K562 (cell line): ENCODE measurements around the gene FMNL1. TPM values are rescaled to one million over a fixed set of nuclear protein-coding genes. Genes with fewer than 3 reads are reported as not detected.

Experiments used
- ATAC-seq: fragments of 200-7000 bp; cut with Tn5 transposase; 3 replicates; pipeline ENCODE4 v1.9.1; 2020; ENCODE audit warnings: moderate library complexity
- BruUV-seq: library from RNA; stranded (reverse); fragments of 400-500 nt; replicated peaks from 2 replicates; lab custom pipeline; 2021; lab: Mats Ljungman, UMichigan
- CTCF ChIA-PET: fragments of 300-600 bp; formaldehyde crosslinking; extraction: SDS; loops from one replicate; lab custom pipeline; 2021; ENCODE audit warnings: low intra/inter-chr PET ratio; lab: Yijun Ruan, JAX
- POLR2A ChIA-PET: fragments of 300-600, 350-650 bp; sonication (Branson Sonifier 250); formaldehyde crosslinking; extraction: SDS; loops from one replicate; lab custom pipeline; 2021; ENCODE audit warnings: antibody characterized with exemption, inconsistent platforms; lab: Yijun Ruan, JAX
- DNase-seq, 4 experiments: peaks; one replicate each; pipeline versions ENCODE4 v3.0.0 to v3.0.0-alpha.2; 2011 to 2018; ENCODE audit warnings: low spot score in 3 of 4, mixed read lengths in 3 of 4; ENCODE audit errors: extremely low read depth in 1 of 4
- FAIRE-seq: peaks from 2 replicates; lab custom pipeline; 2011; peaks lifted over from hg19 to GRCh38; lab: Jason Lieb, UNC
- H2AFZ ChIP-seq: 2 replicates; pipeline ENCODE4 v1.6.0; 2011; ENCODE audit warnings: low read depth, low read length, control low read depth, inconsistent platforms
- H3K27ac ChIP-seq: fragments of 200-600 bp; 3 replicates; pipeline ENCODE4 v1.8.0; 2011; ENCODE audit warnings: low read depth, mild to moderate bottlenecking, control low read depth, inconsistent platforms, low read length, moderate library complexity, mixed read lengths; ENCODE audit errors: extremely low read depth
- H3K27me3 ChIP-seq, 2 experiments: fragments of 300-600 bp in 1 of 2; 2 replicates in 1 of 2; 3 replicates in 1 of 2; pipeline versions ENCODE4 v1.6.0 to v1.8.0; 2011; ENCODE audit warnings: inconsistent platforms in 2 of 2, low read length in 2 of 2, mild to moderate bottlenecking in 1 of 2, mixed read lengths in 1 of 2, moderate library complexity in 1 of 2; ENCODE audit not compliant: control insufficient read depth in 2 of 2, insufficient read depth in 2 of 2
- H3K36me3 ChIP-seq: fragments of 300-600 bp; 3 replicates; pipeline ENCODE4 v1.8.0; 2011; ENCODE audit warnings: mild to moderate bottlenecking, low read length, inconsistent platforms; ENCODE audit not compliant: control insufficient read depth, insufficient read depth
- H3K4me1 ChIP-seq, 2 experiments: fragments of 200-600 bp in 1 of 2; replicated peaks in 1 of 2; 2 replicates in 1 of 2; 3 replicates in 1 of 2; pipeline versions ENCODE4 v1.5.1 to v1.8.0; 2011; ENCODE audit warnings: inconsistent platforms in 2 of 2, low read length in 2 of 2, mild to moderate bottlenecking in 1 of 2, mixed read lengths in 1 of 2, moderate library complexity in 1 of 2; ENCODE audit not compliant: control insufficient read depth in 2 of 2, insufficient read depth in 2 of 2
- H3K4me2 ChIP-seq: 2 replicates; pipeline ENCODE4 v1.6.1; 2011; ENCODE audit warnings: low read length, control low read depth, inconsistent platforms, mixed read lengths; ENCODE audit not compliant: insufficient read depth
- H3K4me3 ChIP-seq: fragments of 200-600 bp; sonication (generic), shearing (Covaris generic); 2 replicates; pipeline ENCODE4 v1.5.1; 2016; ENCODE audit warnings: control low read depth, inconsistent platforms
- H3K79me2 ChIP-seq: fragments of 200-600 bp; 3 replicates; pipeline ENCODE4 v1.8.0; 2011; ENCODE audit warnings: low read length, inconsistent platforms; ENCODE audit not compliant: control insufficient read depth, insufficient read depth
- H3K9ac ChIP-seq, 2 experiments: 2 replicates each; pipeline versions ENCODE4 v1.6.0 to v1.6.1; 2011; ENCODE audit warnings: low read depth in 2 of 2, low read length in 2 of 2, control low read depth in 1 of 2, inconsistent platforms in 1 of 2, mild to moderate bottlenecking in 1 of 2, mixed read lengths in 1 of 2; ENCODE audit not compliant: insufficient read depth in 1 of 2
- H3K9me1 ChIP-seq: one replicate; pipeline ENCODE4 v1.6.0; 2011; ENCODE audit warnings: inconsistent platforms, mild to moderate bottlenecking, low read length, moderate library complexity; ENCODE audit not compliant: control insufficient read depth, insufficient read depth
- H3K9me3 ChIP-seq: replicated peaks from 2 replicates; pipeline ENCODE4 v1.5.1; 2011; ENCODE audit warnings: low read depth, low read length, inconsistent platforms; ENCODE audit not compliant: control insufficient read depth, insufficient read depth
- H4K20me1 ChIP-seq: replicated peaks from 2 replicates; pipeline ENCODE4 v1.6.1; 2011; ENCODE audit warnings: low read length, inconsistent platforms, mixed read lengths; ENCODE audit not compliant: control insufficient read depth, insufficient read depth
- BACH1 ChIP-seq: fragments of 200-800 bp; sonication (Bioruptor generic); IDR thresholded peaks from 2 replicates; pipeline ENCODE4 v1.6.1; 2016; ENCODE audit warnings: missing genetic modification characterization, missing compliant biosample characterization
- BCOR ChIP-seq: fragments of 450-650 bp; IDR thresholded peaks from 2 replicates; pipeline ENCODE4 v1.6.1; 2016
- BRD4 ChIP-seq: fragments of 200-600 bp; sonication (generic); IDR thresholded peaks from 2 replicates; pipeline ENCODE4 v1.6.1; 2017; ENCODE audit warnings: inconsistent platforms
- HNRNPK ChIP-seq: fragments of 200-400 bp; formaldehyde crosslinking; IDR thresholded peaks from one replicate; pipeline ENCODE4 v1.6.1; 2018; ENCODE audit warnings: mild to moderate bottlenecking, low read depth, low read length; ENCODE audit not compliant: poor library complexity, severe bottlenecking
- KLF16 ChIP-seq: IDR thresholded peaks from 2 replicates; pipeline ENCODE4 v1.6.1; 2016; ENCODE audit warnings: antibody characterized with exemption
- MTA1 ChIP-seq: fragments of 450-650 bp; IDR thresholded peaks from 2 replicates; pipeline ENCODE4 v1.6.1; 2017; ENCODE audit warnings: borderline replicate concordance
- MXI1 ChIP-seq: IDR thresholded peaks from 2 replicates; pipeline ENCODE4 v1.6.1; 2011; ENCODE audit warnings: low read depth, mild to moderate bottlenecking, improper control_type of control experiment, low read length
- NCOA1 ChIP-seq: fragments of 450-650 bp; IDR thresholded peaks from 2 replicates; pipeline ENCODE4 v1.6.1; 2016; ENCODE audit warnings: low read depth
- ZC3H4 ChIP-seq: sonication (generic); formaldehyde crosslinking; IDR thresholded peaks from 2 replicates; pipeline ENCODE4 v1.9.0; 2021; ENCODE audit warnings: missing genetic modification reagents, borderline replicate concordance
- ZNF175 ChIP-seq: fragments of 200-800 bp; sonication (Bioruptor generic); IDR thresholded peaks from 2 replicates; pipeline ENCODE4 v1.6.1; 2016; ENCODE audit warnings: low read depth, mild to moderate bottlenecking, missing genetic modification characterization, missing compliant biosample characterization
- ZNF764 ChIP-seq: fragments of 250-450 bp; sonication (Bioruptor Pico); IDR thresholded peaks from 2 replicates; pipeline ENCODE4 v1.4.0; 2020; ENCODE audit warnings: low read depth, mild to moderate bottlenecking, moderate library complexity
- WGBS: fragments of 100-300 bp; shearing (Covaris generic); methylation state at CpG from one replicate; pipeline ENCODE4 v1.1.6; 2016; ENCODE audit warnings: low coverage, mixed read lengths; ENCODE audit not compliant: insufficient coverage; ENCODE audit errors: missing lambda C conversion rate; 5-methylcytosine and 5-hydroxymethylcytosine counted together
- in situ Hi-C: fragments of 300-500 bp; cut with MboI; formaldehyde crosslinking; loops from 4 replicates; pipeline ENCODE4 v1.15.0; 2018; ENCODE audit warnings: inconsistent platforms, mixed read lengths
- intact Hi-C: fragments of 100-400 bp; cut with micrococcal nuclease; formaldehyde crosslinking; loops from 2 replicates; pipeline ENCODE4 v1.14.2; 2022
- polyA plus RNA-seq, 8 experiments: library from polyadenylated mRNA; depleted of rRNA in 4 of 8; stranded (reverse) in 5 of 8; unstranded in 3 of 8; fragments of >200 nt; fragmentation: Nextera tagmentation in 2 of 8; fragmentation: Illumina TruSeq in 1 of 8; extraction: Ambion mirVana in 2 of 8; extraction: Trizol in 1 of 8; gene quantifications; 2 replicates each; pipeline versions ENCODE4 v1.2.1 to v1.2.3, GENCODE V29; 2011 to 2014; ENCODE audit warnings: inconsistent platforms in 1 of 8, missing spikeins in 1 of 8
- total RNA-seq, 7 experiments: library from RNA; depleted of rRNA in 6 of 7; stranded (reverse); fragments of >200 nt in 6 of 7; fragmentation: Illumina TruSeq in 2 of 7; extraction: Trizol in 2 of 7; gene quantifications; 2 replicates each; pipeline versions ENCODE4 v1.2.1 to v1.2.3, GENCODE V29; 2011 to 2021; ENCODE audit warnings: low replicate concordance in 1 of 7
- TF ChIP-seq, protein P1 (sequence below): IDR thresholded peaks from 3 replicates; pipeline ENCODE4 v1.6.1; 2011; ENCODE audit warnings: borderline replicate concordance, mild to moderate bottlenecking; ENCODE audit not compliant: insufficient read length, insufficient read depth
- TF ChIP-seq, protein P2 (sequence below): sonication (generic); formaldehyde crosslinking; IDR thresholded peaks from 2 replicates; pipeline ENCODE4 v1.8.0; 2023; ENCODE audit warnings: mild to moderate bottlenecking, missing genetic modification reagents
- TF ChIP-seq, protein P3 (sequence below), 2 experiments: IDR thresholded peaks; 2 replicates each; pipeline ENCODE4 v1.6.1; 2011; ENCODE audit warnings: borderline replicate concordance in 1 of 2, control low read depth in 1 of 2, low read depth in 1 of 2, low read length in 1 of 2, mild to moderate bottlenecking in 1 of 2, mixed read lengths in 1 of 2, moderate library complexity in 1 of 2; ENCODE audit not compliant: insufficient read depth in 1 of 2, insufficient read length in 1 of 2, poor library complexity in 1 of 2, severe bottlenecking in 1 of 2; ENCODE audit errors: extremely low read depth in 1 of 2

FMNL1 gene
- total and polyA plus RNA-seq, 9 of the 15 experiments (the other 6 are each of a cell fraction or from before 2014, with no cell fraction given): 0.70 to 36.6 (median 7.7) TPM

DNA sequence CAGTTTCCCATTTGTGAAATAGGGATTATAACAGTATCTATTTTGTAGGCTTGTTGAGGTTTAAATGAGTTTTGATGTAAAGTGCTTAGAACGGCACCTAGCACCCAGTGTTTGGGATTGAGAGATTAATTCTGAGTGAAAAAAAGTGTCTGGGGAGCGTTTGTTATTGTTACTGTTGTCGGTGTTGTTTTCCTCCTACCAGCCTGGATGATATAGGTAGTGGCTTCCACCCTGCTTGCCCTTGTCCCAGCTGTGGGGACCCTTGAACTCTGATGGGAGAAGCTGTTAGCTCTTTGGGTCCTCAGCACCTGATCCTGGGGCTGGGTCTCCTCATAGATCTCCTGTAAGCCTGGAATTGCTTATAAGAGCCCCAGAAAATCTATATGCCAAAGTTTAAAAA, 4.9 kb downstream of the FMNL1 start:
- Histone ChIP-seq H3K4me3 (peak overlapping the region; percentile 20), H4K20me1 (no peaks in the 10 kb centered on the region), H3K27ac (peak overlapping the region; percentile 90), H3K36me3 (no peaks in the 10 kb centered on the region), H3K9ac (peak overlapping the region; percentile 77 to 85), H3K9me3 (no peaks in the 10 kb centered on the region), H3K4me2 (peak overlapping the region; percentile 82), H3K27me3 (no peaks in the 10 kb centered on the region), H3K79me2 (peaks cover 75% of the 10 kb centered on the region), H3K4me1 (peaks cover 78 to 96% of the 10 kb centered on the region in 2 experiments), H3K9me1 (no peaks in the 10 kb centered on the region), H2AFZ (peak overlapping the region; percentile 81)
- in situ Hi-C loops: no loop called here
- intact Hi-C loops: no loop called here
- 13% methylated on average over 3 of the region's 3 CpGs for WGBS
- BruUV-seq: TSS peak; percentile 38
- ChIA-PET POLR2A (interaction anchor here (0.6 to 9.0 kb wide), 7 partner anchors 21 to 159 kb away, joined by 3 to 92 read pairs (median 4); partner anchors contain the start of genes HEXIM1 and HEXIM2), CTCF (no interaction called here)
- DNase-seq (no peak), FAIRE-seq (no peak), ATAC-seq (no peak)
- TF ChIP-seq ZNF175 (CRISPR knock-in tag) (0 out of 2 replicates have a peak, but pooled peaks have one; percentile 22), NCOA1 (no peak), BACH1 (tag) (0 out of 2 replicates have a peak, but pooled peaks have one; percentile 7), ZC3H4 (CRISPR knock-in tag) (no peak), ZNF764 (CRISPR knock-in tag) (no peak), HNRNPK (no peak), BRD4 (0 out of 2 replicates have a peak, but pooled peaks have one; percentile 6), KLF16 (no peak), MTA1 (no peak), MXI1 (no peak), BCOR (no peak)
- TF ChIP-seq, protein P1, sequence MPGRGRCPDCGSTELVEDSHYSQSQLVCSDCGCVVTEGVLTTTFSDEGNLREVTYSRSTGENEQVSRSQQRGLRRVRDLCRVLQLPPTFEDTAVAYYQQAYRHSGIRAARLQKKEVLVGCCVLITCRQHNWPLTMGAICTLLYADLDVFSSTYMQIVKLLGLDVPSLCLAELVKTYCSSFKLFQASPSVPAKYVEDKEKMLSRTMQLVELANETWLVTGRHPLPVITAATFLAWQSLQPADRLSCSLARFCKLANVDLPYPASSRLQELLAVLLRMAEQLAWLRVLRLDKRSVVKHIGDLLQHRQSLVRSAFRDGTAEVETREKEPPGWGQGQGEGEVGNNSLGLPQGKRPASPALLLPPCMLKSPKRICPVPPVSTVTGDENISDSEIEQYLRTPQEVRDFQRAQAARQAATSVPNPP: no peak
- TF ChIP-seq, protein P2, sequence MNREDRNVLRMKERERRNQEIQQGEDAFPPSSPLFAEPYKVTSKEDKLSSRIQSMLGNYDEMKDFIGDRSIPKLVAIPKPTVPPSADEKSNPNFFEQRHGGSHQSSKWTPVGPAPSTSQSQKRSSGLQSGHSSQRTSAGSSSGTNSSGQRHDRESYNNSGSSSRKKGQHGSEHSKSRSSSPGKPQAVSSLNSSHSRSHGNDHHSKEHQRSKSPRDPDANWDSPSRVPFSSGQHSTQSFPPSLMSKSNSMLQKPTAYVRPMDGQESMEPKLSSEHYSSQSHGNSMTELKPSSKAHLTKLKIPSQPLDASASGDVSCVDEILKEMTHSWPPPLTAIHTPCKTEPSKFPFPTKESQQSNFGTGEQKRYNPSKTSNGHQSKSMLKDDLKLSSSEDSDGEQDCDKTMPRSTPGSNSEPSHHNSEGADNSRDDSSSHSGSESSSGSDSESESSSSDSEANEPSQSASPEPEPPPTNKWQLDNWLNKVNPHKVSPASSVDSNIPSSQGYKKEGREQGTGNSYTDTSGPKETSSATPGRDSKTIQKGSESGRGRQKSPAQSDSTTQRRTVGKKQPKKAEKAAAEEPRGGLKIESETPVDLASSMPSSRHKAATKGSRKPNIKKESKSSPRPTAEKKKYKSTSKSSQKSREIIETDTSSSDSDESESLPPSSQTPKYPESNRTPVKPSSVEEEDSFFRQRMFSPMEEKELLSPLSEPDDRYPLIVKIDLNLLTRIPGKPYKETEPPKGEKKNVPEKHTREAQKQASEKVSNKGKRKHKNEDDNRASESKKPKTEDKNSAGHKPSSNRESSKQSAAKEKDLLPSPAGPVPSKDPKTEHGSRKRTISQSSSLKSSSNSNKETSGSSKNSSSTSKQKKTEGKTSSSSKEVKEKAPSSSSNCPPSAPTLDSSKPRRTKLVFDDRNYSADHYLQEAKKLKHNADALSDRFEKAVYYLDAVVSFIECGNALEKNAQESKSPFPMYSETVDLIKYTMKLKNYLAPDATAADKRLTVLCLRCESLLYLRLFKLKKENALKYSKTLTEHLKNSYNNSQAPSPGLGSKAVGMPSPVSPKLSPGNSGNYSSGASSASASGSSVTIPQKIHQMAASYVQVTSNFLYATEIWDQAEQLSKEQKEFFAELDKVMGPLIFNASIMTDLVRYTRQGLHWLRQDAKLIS (CRISPR knock-in tag): no peak
- TF ChIP-seq, protein P3, sequence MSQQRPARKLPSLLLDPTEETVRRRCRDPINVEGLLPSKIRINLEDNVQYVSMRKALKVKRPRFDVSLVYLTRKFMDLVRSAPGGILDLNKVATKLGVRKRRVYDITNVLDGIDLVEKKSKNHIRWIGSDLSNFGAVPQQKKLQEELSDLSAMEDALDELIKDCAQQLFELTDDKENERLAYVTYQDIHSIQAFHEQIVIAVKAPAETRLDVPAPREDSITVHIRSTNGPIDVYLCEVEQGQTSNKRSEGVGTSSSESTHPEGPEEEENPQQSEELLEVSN (IDR thresholded peaks at IDR 0.05; ENCODE audit: borderline replicate concordance in 1 of 2, extremely low read depth in 1 of 2, insufficient read depth in 1 of 2, insufficient read length in 1 of 2, low read depth in 1 of 2, low read length in 1 of 2, poor library complexity in 1 of 2, severe bottlenecking in 1 of 2): no peak
